Hepatocyte (in vitro differentiated cells): Measurements from ENCODE around the gene GAS6.

Experiments
- CTCF ChIP-seq: fragments of 200-600 bp; sonication (generic); IDR thresholded peaks from 2 replicates; pipeline ENCODE4 v1.5.1; 2016; ENCODE audit warnings: antibody characterized with exemption, mild to moderate bottlenecking; ENCODE audit not compliant: poor library complexity
- EZH2 ChIP-seq: fragments of 200-600 bp; sonication (generic); IDR thresholded peaks from 2 replicates; pipeline ENCODE4 v1.6.1; 2016; ENCODE audit warnings: antibody characterized with exemption, mild to moderate bottlenecking, borderline replicate concordance
- EZH2phosphoT487 ChIP-seq: fragments of 200-600 bp; sonication (generic); IDR thresholded peaks from one replicate; pipeline ENCODE4 v1.6.1; 2018; ENCODE audit warnings: antibody characterized with exemption, mild to moderate bottlenecking, low read depth, moderate library complexity; ENCODE audit not compliant: unreplicated experiment, severe bottlenecking

- TF ChIP-seq CTCF (no peak), EZH2phosphoT487 (no peak), EZH2 (no peak)
Observed at GRCh38 chr13:113822956-113823744, 40.7 kb downstream of the GAS6 start.
